GM19240 (cell line): ENCODE measurements around the gene SLC6A5.

Source experiments
- DNase-seq: peaks from one replicate; pipeline ENCODE4 v3.0.0; 2011; ENCODE audit warnings: low spot score; ENCODE audit not compliant: insufficient read length

The SLC6A5 gene

DNA sequence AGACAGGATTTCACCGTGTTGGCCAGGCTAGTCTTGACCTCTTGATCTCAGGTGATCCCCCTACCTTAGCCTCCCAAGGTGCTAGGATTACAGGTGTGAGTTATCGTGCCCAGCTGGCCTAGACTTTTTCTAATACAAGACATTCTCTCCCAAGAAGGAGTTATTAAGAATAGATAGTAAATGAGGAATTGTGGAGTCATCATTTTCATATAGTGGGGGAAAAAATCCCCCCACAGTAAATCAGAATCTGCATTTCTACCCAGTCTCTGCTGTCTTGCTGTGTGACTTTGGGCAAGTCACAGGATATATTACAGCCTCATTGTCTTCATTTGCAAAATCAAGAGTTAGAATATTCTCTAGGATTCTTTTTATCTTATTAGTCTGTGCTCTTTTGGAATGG is 21.6 kb downstream of the SLC6A5 start:
- no peak for DNase-seq

DNA sequence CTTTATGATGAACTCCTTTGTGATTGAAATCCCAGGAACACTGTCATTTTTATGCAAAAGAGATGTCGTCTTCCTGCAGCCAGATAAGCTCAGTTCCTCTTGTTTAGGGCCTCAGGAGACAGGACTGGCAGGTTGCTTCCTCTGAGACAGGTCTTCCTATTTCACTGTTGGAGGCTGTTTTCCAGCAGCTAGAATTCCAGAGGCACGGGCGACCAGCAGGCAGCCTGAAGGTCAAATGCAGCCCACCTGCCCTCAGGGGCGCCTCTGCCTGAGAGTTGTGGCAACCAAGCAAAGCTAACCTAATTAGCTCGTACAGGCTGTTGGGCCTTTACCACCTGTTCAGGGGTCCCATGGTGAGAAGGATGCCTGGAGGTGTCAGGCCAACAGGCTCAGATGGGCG is 22.3 kb downstream of the SLC6A5 start:
- no peak for DNase-seq

DNA sequence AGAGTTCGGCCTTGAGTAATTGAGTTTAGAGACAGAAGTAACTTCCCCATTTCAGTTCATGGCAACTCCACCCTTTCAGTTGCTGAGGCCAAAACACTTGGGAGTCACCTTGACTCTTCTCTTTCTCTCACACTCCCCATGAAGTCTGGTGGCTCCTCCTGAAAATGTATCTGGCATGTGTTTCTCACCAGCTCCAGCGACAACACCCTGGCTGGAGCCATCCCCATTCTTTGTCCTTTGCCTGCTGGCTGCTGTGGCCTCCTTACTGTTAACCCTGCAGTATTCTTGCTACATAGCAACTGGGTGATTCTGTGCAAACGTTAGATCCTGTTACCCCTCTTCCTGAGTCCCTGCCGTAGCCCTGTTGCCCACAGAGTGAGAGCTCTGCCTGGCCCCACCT is 23.8 kb downstream of the SLC6A5 start:
- DNase-seq: no peak

DNA sequence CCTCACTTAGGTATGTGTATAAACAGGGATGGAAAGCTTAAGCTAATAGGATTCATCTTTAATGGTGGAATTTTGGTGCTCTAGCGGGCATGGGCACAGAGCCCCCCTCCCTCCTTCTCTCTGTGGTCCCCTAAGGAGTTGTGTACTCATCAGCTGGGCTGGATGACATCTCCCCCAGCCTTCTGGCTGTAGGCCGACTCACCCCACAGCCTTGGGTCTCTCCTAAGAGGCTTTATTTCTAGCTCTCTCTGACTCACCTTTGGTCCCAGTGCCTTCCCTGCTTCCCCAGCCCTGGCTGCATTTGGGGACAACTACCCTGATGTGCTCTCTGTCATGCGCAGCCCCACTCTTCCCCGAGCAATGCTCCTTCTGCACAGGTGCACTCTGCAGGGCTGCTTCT is 26.9 kb downstream of the SLC6A5 start:
- DNase-seq: no peak

DNA sequence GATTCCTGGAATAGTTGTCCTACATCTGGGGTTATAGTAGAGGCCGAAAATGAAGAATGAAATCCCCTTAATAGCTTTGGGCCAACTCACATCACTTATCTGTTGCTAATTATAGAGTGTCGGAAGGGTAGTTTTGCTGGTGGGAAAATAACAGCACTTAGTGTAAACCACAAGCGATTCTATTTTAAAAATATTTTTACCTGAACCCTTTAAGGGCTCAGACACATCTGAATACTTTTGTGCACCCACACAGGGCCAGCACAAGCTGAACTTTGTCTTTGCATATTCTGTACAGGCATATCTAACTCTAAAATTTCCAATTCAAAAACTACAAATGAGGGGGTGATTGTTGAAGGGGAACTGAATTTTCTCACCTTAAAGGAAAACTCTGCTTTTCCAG is 27.6 kb downstream of the SLC6A5 start:
- no peak for DNase-seq

DNA sequence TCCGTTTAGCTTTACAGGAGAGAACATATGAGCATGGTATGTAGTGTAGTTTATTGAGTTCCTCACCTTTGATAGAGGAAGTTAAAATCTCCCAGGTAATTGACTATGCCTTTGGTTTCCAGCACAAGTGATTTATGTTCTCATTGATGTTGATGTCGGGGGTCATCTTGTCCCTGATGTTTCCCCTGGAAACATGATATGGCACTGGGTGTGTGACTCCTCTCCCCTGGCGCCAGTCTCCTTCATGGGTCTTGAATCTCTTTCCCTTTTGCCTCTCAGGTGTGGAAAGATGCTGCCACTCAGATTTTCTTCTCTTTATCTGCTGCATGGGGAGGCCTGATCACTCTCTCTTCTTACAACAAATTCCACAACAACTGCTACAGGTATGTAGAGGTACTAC is 28.3 kb downstream of the SLC6A5 start:
- DNase-seq: no peak

DNA sequence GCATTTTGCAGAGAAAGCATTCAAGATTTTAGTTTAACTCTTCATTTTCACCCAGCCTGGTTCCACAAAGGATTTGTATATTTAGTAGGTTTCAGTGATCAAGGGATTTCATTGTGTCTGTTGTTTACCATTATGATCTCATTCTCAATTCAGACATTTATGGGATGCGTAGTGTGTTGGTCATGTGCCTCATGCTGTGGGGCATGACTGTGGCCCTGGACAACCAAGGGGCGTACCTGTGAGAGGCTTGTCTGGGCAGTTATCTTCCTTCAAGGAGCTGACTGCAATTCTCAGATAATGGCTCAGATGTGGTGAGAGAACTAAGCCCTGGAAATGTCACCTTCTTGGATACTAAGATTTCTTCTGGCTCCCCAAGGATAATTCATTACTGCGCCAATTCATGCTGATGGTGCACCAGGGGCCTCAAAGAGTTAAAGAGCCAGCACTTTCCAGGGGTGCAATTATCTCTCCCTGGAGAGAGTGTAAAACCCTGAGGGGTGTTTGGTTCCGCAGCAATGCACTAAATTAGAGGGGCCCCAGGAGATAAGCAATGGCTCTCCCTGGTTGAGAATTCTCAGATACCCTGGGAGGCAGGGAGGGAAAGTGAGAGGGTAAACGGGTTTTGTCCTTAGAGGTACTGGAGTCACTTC is 32.2 kb downstream of the SLC6A5 start:
- no peak for DNase-seq

DNA sequence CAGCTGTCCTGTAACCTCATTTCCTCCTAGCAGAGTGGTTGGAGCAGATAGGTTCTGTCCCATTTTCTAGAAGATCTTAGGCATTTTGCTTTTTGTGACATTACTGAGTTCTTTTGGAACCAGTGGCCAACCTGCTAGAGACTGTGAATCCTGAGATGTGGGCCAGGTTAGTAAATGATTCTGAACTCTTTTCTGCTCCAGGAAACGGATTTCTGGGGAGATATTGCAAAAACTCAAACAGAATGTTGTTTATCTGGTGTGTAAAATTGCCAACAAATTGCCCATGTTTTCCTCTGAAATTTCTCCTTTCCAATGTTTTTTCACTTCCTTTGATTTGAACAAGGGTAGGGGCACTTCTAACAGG is 32.7 kb downstream of the SLC6A5 start:
- no peak for DNase-seq

DNA sequence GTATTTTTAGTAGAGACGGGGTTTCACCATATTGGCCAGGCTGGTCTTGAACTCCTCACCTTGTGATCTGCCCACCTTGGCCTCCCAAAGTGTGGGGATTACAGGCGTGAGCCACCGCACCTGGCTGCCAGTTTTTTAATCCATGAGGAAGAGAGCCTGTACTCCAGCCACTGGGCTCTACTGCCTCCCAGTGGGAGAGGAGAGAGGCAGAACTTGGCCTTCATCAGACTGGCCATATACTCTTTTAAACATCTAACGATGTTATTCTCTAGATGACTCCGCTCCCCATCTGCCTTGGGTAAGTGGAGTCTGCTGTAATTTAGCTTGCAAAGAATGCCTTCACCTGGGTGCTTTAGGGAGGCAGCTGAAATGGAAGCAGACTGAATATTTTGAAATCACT is 34.6 kb downstream of the SLC6A5 start:
- no peak for DNase-seq

DNA sequence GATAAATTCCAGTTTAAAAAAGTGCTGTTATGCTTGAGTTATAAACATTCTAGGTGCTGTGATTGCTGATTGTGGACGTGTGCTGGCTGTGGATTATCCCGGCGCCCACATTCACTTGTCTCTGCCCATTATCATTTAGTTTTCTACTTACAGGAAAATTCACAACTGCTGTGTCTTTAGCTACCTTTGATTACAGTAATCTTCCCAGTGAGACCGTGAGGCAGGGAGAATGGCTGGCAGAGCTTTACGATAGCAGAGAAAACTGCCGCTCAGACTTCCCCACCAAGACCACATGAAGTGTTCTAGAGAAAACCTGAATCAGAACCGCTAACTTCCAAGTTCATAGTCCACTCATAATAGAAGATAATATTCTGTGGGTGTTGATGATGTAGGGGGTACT is 35.4 kb downstream of the SLC6A5 start:
- no peak for DNase-seq

DNA sequence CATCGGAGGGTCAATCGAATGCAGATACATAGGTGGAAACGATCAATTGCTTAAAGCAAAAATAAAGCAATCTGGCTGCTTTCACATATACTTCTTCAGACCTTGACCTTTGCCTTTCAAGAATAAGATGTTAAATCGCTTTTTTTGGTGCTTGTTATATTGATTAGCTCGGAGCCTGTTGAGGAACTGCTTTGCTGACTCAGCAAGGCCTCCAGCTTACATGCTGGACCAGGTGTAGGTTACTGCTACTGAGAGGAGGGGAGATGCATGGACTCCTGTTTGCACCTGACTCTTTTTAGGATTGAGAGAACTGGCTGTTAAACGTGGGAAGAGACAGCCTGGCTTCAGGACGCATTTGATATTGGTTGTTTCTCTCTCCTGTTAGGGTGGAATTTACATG is 38.7 kb downstream of the SLC6A5 start:
- no peak for DNase-seq

DNA sequence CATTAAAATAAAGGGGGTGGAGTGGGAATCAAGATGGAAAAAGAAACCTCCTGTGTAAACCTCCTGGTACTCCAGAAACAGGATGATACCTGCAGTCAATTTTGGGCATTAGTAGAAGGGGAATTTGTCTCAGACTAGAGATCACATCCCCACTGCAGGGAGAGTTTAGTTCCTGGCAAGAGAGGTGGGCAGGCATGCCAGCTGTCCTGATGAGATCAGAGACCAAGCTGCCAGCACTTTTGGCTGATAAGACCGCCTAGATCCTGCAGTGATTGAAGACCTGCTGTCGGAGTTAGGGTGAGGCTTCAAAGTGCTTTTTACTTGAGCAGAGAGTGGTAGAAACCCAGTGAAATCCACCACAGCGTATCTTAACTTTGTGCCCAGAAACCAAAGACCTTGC is 40.3 kb downstream of the SLC6A5 start:
- DNase-seq: no peak

DNA sequence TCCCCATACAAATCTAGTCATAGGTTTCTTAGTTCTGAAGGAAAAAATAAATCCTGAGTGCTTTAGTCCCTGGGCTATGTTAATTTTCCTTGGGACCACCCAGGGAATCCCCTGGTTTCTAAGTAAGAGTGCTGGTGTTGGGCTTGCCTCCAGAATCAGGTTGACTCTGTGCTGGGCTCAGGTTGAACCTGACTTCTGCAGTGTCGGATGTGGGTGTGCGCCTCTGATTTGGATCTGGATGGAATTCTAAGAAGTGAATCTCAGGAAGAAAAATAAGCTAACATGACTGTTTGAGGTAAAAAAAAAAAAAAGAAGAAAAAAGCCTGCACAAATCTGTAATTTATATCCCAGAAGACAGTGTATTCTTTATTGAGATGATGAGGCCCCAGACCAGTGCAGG is 41.0 kb downstream of the SLC6A5 start:
- DNase-seq: no peak

DNA sequence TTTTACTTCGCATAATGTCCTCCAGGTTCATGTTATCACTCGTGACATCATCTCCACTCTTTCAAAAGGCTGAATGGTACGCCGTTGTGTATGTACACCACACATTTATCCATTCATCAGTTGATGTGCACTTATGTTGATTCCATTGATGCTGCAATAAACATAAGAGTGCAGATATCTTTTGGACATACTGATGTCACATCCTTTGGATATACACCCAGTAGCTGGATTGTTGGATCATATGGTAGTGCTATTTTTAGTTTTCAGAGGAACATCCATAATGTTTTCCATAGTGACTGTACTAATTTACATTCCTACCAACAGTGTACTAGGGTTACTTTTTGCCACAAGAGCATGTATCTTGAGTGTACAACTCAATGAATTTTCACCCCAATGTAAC is 45.0 kb downstream of the SLC6A5 start:
- DNase-seq: no peak

DNA sequence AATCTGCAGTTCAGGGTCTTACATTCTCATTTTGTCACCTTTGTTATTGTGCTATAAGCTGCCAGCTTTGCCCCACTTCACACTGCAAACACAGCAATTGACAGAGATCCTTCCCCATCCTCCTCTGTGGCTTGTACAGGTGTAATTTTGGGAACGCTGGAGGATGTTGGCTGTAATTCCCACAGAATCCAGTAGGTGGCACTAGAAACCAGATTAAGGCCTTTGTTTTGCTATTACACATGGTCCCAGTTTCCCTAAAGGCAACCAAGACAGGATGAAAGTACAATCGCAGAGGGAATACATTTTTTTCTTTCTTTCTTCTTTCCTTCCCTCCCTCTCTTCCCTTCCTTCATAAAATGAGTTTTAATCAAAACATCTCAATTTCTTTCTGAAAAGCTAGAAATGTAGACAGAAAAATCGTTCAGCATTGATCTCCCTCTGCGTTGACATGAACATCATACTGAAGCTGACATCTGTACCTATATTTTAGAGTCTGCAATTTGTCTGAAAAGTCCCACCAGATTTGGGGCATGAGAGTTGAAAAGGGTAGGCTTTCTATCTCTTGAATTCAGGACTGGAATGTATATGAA is 48.7 kb downstream of the SLC6A5 start:
- DNase-seq: peak; percentile 35

DNA sequence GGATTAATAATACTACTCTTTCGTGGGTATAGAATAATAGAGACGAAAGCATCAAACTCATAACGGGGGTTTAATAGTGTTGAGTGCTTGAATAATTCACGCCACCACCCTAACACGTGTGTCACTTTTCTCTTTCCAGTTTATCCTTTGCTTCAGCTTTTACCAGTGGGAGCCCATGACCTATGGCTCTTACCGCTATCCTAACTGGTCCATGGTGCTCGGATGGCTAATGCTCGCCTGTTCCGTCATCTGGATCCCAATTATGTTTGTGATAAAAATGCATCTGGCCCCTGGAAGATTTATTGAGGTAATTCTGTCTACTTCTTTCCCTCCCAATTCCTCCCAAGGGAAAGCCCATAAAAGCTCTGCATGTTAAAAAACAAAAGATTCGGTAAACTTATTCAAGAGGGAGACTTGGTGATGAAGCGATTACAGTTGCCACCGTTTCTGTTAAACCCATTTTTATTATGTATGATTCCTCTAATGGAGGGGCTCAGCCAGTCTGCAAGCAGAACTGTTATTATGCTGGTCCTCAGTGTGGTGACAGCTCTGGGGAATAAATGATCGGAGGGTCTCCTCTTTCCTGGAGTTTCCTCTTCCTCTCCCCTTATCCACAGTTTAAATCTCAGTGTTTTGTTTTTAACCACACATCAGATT is 52.9 kb downstream of the SLC6A5 start:
- DNase-seq: no peak

DNA sequence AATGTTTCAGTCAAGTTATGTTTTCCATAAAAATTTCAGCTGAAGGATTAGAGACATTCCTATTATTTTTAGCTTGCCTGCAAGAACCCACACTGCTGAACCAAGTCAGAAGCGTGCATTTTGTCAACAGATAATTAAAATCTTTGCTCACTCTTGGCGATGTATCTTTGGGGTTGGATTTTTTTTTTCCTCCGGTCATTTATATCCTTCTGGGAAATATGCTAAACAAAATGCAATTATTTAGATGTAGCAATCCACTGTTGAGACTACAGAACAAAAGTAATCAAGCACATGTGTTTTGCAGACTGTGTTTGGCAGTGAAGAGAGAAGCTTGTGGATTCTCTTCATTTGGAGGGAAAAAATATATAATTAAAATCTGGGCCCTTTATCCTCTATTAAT is 54.6 kb downstream of the SLC6A5 start:
- DNase-seq: no peak

DNA sequence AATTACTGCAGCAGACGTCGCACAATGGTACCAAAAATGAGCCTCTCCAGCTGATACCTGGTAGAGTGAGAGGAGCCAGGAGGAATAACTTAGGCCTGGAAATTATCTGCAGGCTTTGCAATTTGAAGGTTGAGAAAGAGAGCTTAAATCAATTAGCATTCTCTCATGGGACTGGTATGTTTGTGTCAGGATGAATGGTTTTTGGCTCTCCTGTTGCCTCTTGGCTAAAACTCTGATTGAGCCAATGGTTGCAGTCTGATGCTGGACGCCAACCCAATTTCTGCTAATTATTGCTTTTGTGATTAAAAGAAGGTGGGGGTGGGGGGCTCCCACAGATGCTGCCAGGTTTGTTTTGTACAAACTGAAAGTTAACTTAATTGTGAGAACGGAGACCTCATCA is 57.5 kb downstream of the SLC6A5 start:
- DNase-seq: no peak

DNA sequence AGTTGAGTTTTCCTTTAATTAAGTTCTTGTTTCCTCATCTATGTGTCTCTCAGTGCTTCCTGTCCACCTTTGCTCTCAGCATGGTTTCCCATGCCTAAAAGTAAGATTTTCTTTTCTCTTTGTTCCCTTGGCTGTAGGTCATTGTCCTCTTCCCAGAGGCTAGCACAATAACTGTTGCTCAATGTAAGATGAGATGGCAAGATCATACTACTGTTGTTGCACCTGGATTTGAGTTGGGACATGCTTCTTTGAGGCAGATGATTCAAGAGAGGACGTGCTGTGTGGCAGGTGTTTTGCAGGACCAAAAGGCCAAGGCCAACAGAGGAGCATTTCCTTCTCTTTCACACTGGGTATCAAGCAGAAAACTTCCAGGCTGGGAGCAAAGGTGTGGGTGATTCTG is 58.7 kb downstream of the SLC6A5 start:
- no peak for DNase-seq

DNA sequence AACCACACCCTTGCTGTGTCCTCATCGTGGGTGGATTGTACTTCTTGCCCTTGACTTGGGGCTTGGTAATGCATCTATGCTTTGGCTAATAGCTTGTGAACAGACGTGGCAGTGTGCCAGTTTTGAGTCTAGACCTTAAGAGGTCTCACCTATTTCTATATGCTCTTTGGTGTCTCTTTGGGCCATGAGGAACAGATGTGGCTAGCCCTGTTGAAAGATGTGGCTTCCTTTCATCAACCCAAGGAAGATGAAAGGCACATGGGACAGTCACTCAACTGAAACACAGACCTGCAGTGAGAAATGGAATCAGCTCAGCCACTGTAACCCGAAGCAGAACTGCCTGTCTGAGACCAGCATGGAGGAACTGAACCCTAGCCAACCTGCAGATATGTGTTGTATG is 62.0 kb downstream of the SLC6A5 start:
- DNase-seq: no peak

DNA sequence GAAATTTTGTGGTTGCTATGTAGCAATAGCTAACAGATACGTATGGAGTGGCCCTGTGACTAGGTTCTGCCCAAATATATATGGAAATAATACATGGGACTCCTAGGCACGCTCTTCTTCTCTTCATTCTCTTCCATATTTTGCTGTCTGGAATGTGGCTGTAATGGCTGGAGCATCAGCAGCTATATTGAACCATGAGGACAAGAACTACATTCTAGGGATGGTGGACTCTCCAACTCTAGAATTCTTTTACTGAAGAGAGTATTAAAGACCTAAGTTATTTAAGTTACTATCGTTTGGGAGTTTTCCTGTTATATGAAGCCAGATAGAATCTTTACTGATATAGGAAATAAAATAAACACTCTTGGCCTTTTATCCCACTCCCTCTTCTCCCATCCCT is 62.4 kb downstream of the SLC6A5 start:
- DNase-seq: no peak

DNA sequence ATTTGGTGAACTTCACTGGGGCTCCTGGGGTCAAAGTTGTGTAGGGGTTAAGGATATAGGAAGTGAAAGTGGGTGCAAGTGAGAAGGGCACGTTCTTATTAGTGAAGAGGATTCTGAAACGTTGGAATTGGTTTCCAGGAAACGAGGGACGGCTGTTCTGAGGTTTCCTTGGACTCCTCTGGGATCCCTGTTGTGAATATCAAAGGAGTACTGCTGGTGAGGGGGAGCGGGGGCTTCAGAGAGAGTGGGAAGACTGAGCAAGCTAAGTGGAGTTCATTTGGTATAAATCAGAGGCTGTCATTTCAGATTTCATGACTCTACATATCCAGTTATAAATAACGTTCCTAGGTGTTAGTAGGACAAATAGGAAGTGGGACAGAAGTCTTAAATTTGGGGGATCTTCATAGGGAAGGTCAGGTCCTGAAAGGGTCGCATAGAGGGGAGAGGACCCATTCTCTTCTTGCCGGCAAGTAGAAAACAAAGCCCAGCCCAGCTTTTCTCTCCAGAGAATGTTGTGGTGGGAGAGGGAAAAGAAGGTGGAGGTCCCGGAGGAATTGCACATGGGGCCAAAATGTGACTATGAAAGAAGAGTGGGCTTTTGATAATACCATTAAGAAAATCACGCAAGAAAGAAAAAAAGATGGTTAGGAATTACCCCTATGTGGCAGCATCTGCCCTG is 68.9 kb downstream of the SLC6A5 start:
- no peak for DNase-seq
